ENCODE results near the gene SAMD4A.

Gene SAMD4A

DNA sequence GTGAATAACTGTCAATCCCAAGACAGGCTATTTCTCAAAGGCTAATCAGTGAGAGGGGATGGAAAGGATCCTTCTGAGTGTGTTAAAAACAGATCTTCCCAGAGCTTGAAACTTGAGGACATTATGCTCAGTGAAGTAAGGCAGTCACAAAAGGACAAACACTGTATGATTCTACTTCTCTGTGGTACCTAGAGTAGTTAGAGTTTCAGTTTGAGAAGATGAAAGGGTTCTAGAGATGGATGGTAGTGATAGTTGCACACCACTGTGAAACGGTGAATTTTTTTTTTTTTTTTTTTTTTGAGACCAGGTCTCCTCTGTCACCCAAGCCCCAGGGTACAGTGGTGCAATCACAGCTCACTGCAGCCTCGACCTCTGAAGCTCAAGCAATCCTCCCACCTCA, 133.8 kb downstream of the SAMD4A start:
- no peak for ATAC-seq (replicated peaks)
- no peak for DNase-seq
- H3K4me3 Mint-ChIP-seq: no peak overlapping the region
- no peak overlapping the region for H3K27ac Mint-ChIP-seq
- no peaks in the 10 kb centered on the region for H3K27me3 Mint-ChIP-seq
- H3K4me1 Mint-ChIP-seq: peaks cover 2 to 9% of the 10 kb centered on the region in 2 donors
- H3K36me3 Mint-ChIP-seq: peaks cover 5 to 6% of the 10 kb centered on the region in 2 donors
- H3K9me3 Mint-ChIP-seq: no peaks in the 10 kb centered on the region

DNA sequence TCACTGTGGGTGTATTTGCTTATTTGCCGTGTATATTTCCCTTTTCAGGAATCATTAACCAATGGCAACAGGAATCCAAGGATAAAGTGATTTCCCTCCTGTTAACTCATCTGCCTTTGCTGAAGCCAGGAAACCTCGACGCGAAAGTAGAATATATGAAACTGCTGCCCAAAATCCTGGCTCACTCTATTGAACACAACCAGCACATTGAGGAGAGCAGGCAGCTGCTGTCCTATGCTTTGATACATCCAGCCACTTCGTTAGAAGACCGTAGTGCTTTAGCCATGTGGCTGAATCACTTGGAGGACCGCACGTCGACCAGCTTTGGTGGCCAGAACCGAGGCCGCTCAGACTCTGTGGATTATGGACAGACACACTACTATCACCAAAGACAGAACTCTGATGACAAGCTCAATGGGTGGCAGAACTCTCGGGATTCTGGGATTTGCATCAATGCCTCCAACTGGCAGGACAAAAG, 135.1 kb downstream of the SAMD4A start:
- no peak overlapping the region for H3K27ac Mint-ChIP-seq
- H3K27me3 Mint-ChIP-seq: no peaks in the 10 kb centered on the region
- peaks cover 6 to 18% of the 10 kb centered on the region in 2 donors for H3K4me1 Mint-ChIP-seq
- no peak overlapping the region for H3K4me3 Mint-ChIP-seq
- H3K9me3 Mint-ChIP-seq: no peaks in the 10 kb centered on the region
- ATAC-seq (replicated peaks) (no peak), DNase-seq (no peak)
- peaks cover 9 to 10% of the 10 kb centered on the region in 2 donors for H3K36me3 Mint-ChIP-seq

DNA sequence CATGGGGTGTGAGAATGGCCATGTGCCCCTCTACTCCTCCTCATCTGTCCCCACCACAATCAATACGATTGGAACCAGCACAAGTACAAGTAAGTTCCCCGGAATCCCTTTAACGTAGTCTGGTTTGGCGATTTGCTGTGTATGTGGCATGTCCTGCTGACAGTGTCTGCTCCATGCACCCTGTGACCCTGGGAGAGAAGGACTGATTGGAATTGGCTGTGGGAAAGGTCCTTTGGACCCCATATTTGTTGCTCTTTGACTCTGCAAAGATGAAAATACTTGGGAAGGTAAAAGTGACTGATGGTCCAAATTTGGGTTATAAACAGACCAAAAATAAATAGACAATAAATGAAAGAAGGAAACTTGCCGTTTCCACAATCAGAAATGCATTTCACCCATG, 135.6 kb downstream of the SAMD4A start:
- peaks cover 9 to 10% of the 10 kb centered on the region in 2 donors for H3K36me3 Mint-ChIP-seq
- peaks cover 6 to 18% of the 10 kb centered on the region in 2 donors for H3K4me1 Mint-ChIP-seq
- DNase-seq (no peak), ATAC-seq (replicated peaks) (no peak)
- no peak overlapping the region for H3K4me3 Mint-ChIP-seq
- no peak overlapping the region for H3K27ac Mint-ChIP-seq
- H3K27me3 Mint-ChIP-seq: no peaks in the 10 kb centered on the region
- no peaks in the 10 kb centered on the region for H3K9me3 Mint-ChIP-seq

DNA sequence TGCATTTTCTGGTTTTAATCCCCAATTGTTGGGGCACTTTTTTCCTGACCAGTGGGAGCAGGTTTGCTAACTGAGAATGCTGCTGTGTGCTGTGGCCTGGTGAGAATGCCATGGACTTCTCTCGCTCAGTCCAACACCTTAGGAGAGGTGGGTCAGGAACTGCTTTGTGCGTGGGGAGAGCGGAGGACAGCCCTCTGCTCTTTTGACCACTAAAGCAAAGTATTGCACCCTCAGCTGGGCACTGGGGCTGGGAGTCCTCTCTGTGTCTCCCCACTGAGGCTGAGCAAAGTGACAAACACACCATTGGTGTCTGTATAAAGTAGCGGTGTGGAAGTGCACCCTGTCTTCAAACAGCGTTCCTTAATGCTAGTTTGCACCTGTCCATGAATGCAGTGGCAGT, 136.2 kb downstream of the SAMD4A start:
- ATAC-seq (replicated peaks) (no peak), DNase-seq (no peak)
- Mint-ChIP-seq H3K4me3 (no peak overlapping the region), H3K27me3 (no peaks in the 10 kb centered on the region), H3K36me3 (peaks cover 9 to 10% of the 10 kb centered on the region in 2 donors), H3K4me1 (peaks cover 6 to 18% of the 10 kb centered on the region in 2 donors), H3K27ac (no peak overlapping the region), H3K9me3 (no peaks in the 10 kb centered on the region)

GRCh38 chr14:54703724-54704123, 136.8 kb downstream of the SAMD4A start:
- no peak for DNase-seq
- ATAC-seq (replicated peaks): no peak
- Mint-ChIP-seq H3K36me3 (peaks cover 9 to 10% of the 10 kb centered on the region in 2 donors), H3K27ac (no peak overlapping the region), H3K9me3 (no peaks in the 10 kb centered on the region), H3K4me3 (no peak overlapping the region), H3K27me3 (no peaks in the 10 kb centered on the region), H3K4me1 (peaks cover 6 to 15% of the 10 kb centered on the region in 2 donors)

DNA sequence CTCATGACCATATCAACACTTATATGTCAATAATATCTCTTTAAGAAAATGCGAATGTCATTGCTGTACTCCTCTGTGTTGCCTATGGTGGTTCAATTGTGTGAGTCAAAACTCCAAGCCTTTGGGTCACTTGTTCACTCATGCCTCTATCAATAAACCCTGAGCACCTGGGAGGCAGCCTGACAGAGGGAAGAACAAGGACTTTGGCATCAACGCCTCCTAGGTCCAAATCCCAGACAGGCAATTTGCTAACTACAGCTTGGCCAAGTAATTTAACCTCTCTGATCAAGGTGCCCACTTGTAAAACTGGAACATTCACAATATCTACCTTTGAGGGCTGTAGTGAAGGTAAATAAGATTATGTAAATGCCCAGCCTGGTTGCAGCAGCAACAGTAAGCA, 137.8 kb downstream of the SAMD4A start:
- H3K9me3 Mint-ChIP-seq: no peaks in the 10 kb centered on the region
- no peak overlapping the region for H3K4me3 Mint-ChIP-seq
- no peak overlapping the region for H3K27ac Mint-ChIP-seq
- peaks cover 5 to 9% of the 10 kb centered on the region in 2 donors for H3K4me1 Mint-ChIP-seq
- DNase-seq (no peak), ATAC-seq (replicated peaks) (no peak)
- H3K36me3 Mint-ChIP-seq: peaks cover 9 to 10% of the 10 kb centered on the region in 2 donors
- no peaks in the 10 kb centered on the region for H3K27me3 Mint-ChIP-seq

DNA sequence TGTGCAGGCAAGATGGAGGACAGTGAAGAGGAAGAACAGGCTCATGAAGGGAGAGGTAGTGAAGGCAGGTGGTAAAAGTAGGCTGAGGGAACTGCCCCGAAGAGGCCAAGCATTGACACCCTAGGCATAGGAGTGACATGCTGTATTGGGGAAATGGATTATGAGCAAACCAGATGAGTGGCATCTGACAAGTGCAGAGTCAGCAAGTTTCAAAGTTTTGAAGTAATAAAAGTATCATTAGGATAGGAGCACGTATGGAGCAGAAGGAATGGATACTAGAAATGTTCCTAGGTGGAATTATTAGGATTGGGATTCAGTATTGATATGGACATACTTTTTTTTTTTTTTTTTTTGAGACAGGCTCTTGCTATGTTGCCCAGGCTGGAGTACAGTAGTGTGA, 139.8 kb downstream of the SAMD4A start:
- Mint-ChIP-seq H3K4me3 (no peak overlapping the region), H3K27me3 (no peaks in the 10 kb centered on the region), H3K27ac (no peak overlapping the region), H3K9me3 (peaks cover 0 to 2% of the 10 kb centered on the region in 2 donors), H3K36me3 (peaks cover 9 to 10% of the 10 kb centered on the region in 2 donors), H3K4me1 (peaks cover 11 to 17% of the 10 kb centered on the region in 2 donors)
- DNase-seq: no peak
- no peak for ATAC-seq (replicated peaks)

DNA sequence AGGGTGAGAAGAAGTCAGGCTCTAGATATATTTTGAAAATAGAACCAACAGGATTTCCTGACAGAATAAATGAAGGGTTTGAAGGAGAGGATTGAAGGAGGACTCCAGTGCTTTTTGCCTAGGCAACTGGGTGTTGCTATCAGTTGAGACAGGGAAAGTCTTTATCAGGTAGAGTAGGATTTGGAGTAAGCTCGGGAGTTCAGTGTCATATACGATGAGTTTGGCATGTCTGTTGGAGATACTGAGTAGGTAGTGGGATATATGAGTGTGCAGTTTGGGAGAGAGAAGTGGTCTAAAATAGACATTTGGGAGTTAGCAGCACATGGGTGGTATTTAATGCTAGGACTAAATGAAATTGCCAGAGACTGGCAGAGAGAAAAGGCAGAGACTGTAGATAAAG, 141.2 kb downstream of the SAMD4A start:
- DNase-seq (no peak), ATAC-seq (replicated peaks) (no peak)
- H3K27ac Mint-ChIP-seq: no peak overlapping the region
- no peaks in the 10 kb centered on the region for H3K27me3 Mint-ChIP-seq
- peaks cover 0 to 2% of the 10 kb centered on the region in 2 donors for H3K9me3 Mint-ChIP-seq
- peaks cover 17 to 31% of the 10 kb centered on the region in 2 donors for H3K4me1 Mint-ChIP-seq
- H3K36me3 Mint-ChIP-seq: peaks cover 3 to 5% of the 10 kb centered on the region in 2 donors
- H3K4me3 Mint-ChIP-seq: no peak overlapping the region

- DNase-seq (no peak), ATAC-seq (replicated peaks) (peak in 1 of 2 donors; percentile 16)
- no peak overlapping the region for H3K27ac Mint-ChIP-seq
- no peak overlapping the region for H3K4me3 Mint-ChIP-seq
- H3K9me3 Mint-ChIP-seq: peaks cover 0 to 2% of the 10 kb centered on the region in 2 donors
- no peaks in the 10 kb centered on the region for H3K27me3 Mint-ChIP-seq
- peaks cover 3 to 5% of the 10 kb centered on the region in 2 donors for H3K36me3 Mint-ChIP-seq
- H3K4me1 Mint-ChIP-seq: peaks cover 17 to 34% of the 10 kb centered on the region in 2 donors
Observed at GRCh38 chr14:54708982-54709381, 142.1 kb downstream of the SAMD4A start.

- H3K27me3 Mint-ChIP-seq: no peaks in the 10 kb centered on the region
Observed at GRCh38 chr14:54709444-54709843, 142.5 kb downstream of the SAMD4A start.

GRCh38 chr14:54709867-54710266, 142.9 kb downstream of the SAMD4A start:
- peaks cover 0 to 2% of the 10 kb centered on the region in 2 donors for H3K9me3 Mint-ChIP-seq
- no peaks in the 10 kb centered on the region for H3K27me3 Mint-ChIP-seq

More at GRCh38 chr14:54709444-54709843, 142.5 kb downstream of the SAMD4A start:
- Mint-ChIP-seq H3K4me1 (peaks cover 19 to 38% of the 10 kb centered on the region in 2 donors), H3K9me3 (peaks cover 0 to 2% of the 10 kb centered on the region in 2 donors), H3K27ac (no peak overlapping the region), H3K36me3 (peaks cover 3 to 5% of the 10 kb centered on the region in 2 donors), H3K4me3 (peak overlapping the region; percentile 5 to 28)
- peak; percentile 26 for DNase-seq
- peak; percentile 95 to 96 for ATAC-seq (replicated peaks)

GRCh38 chr14:54711312-54711711, 144.4 kb downstream of the SAMD4A start:
- no peaks in the 10 kb centered on the region for H3K27me3 Mint-ChIP-seq
- no peak for DNase-seq
- H3K36me3 Mint-ChIP-seq: peaks cover 3% of the 10 kb centered on the region in 2 donors
- peaks cover 0 to 2% of the 10 kb centered on the region in 2 donors for H3K9me3 Mint-ChIP-seq
- no peak for ATAC-seq (replicated peaks)
- peaks cover 20 to 36% of the 10 kb centered on the region in 2 donors for H3K4me1 Mint-ChIP-seq
- H3K4me3 Mint-ChIP-seq: peak overlapping the region in 1 of 2 donors; percentile 53
- peak overlapping the region; percentile 53 for H3K27ac Mint-ChIP-seq

More at GRCh38 chr14:54709867-54710266, 142.9 kb downstream of the SAMD4A start:
- ATAC-seq (replicated peaks) (no peak), DNase-seq (no peak)
- Mint-ChIP-seq H3K4me3 (peak overlapping the region in 1 of 2 donors; percentile 28), H3K4me1 (peaks cover 20 to 39% of the 10 kb centered on the region in 2 donors), H3K36me3 (peaks cover 3 to 5% of the 10 kb centered on the region in 2 donors), H3K27ac (no peak overlapping the region)

GRCh38 chr14:54711812-54712464, 145.0 kb downstream of the SAMD4A start:
- Mint-ChIP-seq H3K27ac (peak overlapping the region; percentile 53), H3K4me3 (peak overlapping the region; percentile 22 to 53), H3K27me3 (no peaks in the 10 kb centered on the region), H3K9me3 (peaks cover 0 to 2% of the 10 kb centered on the region in 2 donors), H3K4me1 (peaks cover 16 to 30% of the 10 kb centered on the region in 2 donors), H3K36me3 (no peaks in the 10 kb centered on the region)
- ATAC-seq (replicated peaks) (peak; percentile 12 to 37), DNase-seq (no peak)

GRCh38 chr14:54712465-54713200, 145.7 kb downstream of the SAMD4A start:
- no peaks in the 10 kb centered on the region for H3K27me3 Mint-ChIP-seq
- H3K4me1 Mint-ChIP-seq: peaks cover 16 to 30% of the 10 kb centered on the region in 2 donors
- ATAC-seq (replicated peaks) (no peak), DNase-seq (no peak)
- peak overlapping the region; percentile 72 for H3K27ac Mint-ChIP-seq
- H3K4me3 Mint-ChIP-seq: peak overlapping the region; percentile 26 to 53
- H3K9me3 Mint-ChIP-seq: peaks cover 0 to 2% of the 10 kb centered on the region in 2 donors
- H3K36me3 Mint-ChIP-seq: no peaks in the 10 kb centered on the region

Measured in stimulated activated naive B cell treated with anti-CD40 and anti-IgM and Interleukin-4, amounts not matched to agents 10 μg/mL and 1 μg/mL and 100 μg/mL, for 72 hours (primary cell).